ENCODE measurements around the gene ZFYVE28.
"Not testable (repeated sequence)": the region's sequence is repeated elsewhere in the genome, so short reads cannot be mapped to it uniquely, and the experiment has no call there.

Gene ZFYVE28

DNA sequence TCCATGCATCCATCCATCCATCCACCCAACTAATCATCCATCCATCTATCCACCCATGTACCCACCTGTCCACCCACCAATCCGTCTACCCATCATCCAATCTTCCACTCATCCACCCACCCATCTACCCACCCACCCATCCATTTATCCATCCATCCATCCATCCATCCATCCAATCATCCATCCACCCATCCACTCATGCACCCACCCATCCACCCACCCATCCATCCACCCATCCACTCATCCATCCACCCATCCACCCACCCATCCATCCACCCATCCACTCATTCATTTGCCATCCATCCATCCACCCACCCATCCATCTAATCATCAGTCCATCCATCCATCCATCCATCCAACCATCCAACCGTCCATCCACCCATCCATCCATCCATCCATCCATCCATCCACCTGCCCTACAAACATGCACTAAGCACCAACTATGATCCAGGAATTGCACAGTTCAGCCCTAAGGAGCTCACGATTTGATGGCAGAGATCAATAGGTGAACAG is 135.2 kb downstream of the ZFYVE28 start:
- no peak for DNase-seq (ENCODE audit: low spot score)
- H3K4me3 ChIP-seq, result no peak overlapping the region
- TF ChIP-seq, protein P1, sequence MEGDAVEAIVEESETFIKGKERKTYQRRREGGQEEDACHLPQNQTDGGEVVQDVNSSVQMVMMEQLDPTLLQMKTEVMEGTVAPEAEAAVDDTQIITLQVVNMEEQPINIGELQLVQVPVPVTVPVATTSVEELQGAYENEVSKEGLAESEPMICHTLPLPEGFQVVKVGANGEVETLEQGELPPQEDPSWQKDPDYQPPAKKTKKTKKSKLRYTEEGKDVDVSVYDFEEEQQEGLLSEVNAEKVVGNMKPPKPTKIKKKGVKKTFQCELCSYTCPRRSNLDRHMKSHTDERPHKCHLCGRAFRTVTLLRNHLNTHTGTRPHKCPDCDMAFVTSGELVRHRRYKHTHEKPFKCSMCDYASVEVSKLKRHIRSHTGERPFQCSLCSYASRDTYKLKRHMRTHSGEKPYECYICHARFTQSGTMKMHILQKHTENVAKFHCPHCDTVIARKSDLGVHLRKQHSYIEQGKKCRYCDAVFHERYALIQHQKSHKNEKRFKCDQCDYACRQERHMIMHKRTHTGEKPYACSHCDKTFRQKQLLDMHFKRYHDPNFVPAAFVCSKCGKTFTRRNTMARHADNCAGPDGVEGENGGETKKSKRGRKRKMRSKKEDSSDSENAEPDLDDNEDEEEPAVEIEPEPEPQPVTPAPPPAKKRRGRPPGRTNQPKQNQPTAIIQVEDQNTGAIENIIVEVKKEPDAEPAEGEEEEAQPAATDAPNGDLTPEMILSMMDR (IDR thresholded peaks at IDR 0.05), result no peak
- H3K27ac ChIP-seq, result no peak overlapping the region

DNA sequence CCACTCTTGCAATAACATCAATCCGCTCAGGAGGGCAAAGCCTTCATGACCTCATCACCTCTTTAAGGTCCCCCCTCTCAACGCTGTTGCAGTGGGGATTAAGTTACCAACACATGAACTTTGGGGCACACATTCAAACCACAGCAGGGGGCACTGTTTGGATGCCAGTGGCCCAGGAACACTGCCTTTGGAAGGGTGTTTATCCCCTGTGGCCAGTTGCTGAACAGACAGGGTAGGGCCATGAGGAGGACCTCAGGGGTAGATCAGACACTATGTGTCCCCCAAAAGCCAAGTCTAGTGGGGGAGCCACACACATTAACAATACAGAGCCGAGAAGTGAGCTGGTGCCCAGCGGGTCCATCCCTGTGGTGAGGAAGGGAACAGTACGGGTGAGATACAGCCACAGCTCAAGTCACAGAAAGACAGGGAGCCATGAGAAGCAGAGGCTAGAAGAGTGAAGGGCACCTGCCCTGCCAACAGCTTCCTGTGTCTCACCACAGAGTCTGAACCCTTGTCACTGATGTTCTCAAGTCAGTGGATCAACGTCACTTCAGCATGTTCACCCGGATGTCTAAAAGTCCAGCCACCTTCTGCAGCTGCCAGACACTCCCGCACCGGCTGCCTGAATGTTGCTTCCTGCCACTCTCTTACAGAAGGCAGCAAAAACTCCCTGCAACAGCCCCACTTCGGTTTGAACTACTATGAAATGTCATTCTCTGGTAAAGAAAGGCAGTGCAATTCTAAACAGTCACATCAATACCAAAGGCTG is 136.7 kb downstream of the ZFYVE28 start:
- DNase-seq (ENCODE audit: low spot score), result no peak
- TF ChIP-seq, protein P1 (IDR thresholded peaks at IDR 0.05), result no peak
- Histone ChIP-seq H3K4me3 (no peak overlapping the region), H3K27ac (peak overlapping the region in 1 of 2 donors; percentile 32)

DNA sequence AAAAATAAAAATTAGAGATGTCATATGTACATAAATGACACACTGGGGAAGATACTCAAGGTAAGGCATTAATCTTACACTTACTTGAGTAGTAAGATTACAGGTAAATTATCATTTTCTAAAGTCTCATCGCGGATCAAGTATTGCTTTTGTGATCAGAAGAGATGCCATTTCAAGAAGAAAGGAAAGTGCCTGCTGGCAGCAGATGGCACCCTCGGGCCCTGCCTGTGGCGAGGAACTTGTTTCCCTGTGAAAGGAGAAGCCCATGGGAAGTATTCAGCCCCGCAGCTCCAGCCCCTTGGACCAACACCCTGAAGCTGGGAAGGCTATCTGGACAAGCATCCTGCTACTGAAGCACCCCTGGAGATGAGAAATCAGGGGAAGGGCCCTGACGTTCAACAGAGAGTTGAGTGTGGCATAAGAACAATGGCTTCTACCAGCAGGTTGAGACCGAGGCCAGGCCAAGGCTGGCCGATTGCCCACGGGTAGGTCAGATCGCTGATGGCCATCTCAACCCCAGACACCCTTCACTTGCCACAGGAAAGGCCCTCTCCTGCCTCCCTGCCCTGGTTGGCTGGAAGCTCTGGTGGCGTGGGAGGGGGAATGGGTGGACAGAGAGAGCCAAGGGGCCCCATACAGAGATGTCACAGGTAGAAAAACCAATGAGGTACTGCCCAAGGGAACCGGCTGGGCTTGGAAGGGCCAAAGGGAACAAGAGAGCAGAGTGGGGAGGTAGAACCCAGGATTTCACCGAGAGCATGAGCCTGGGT is 137.7 kb downstream of the ZFYVE28 start:
- DNase-seq (ENCODE audit: low spot score), result no peak
- Histone ChIP-seq H3K27ac (no peak overlapping the region), H3K4me3 (no peak overlapping the region)
- TF ChIP-seq, protein P1 (IDR thresholded peaks at IDR 0.05), result no peak

GRCh38 chr4:2277956-2278355 is 140.5 kb downstream of the ZFYVE28 start:
- TF ChIP-seq, protein P1 (IDR thresholded peaks at IDR 0.05), result no peak
- Histone ChIP-seq H3K4me3 (no peak overlapping the region), H3K27ac (no peak overlapping the region)
- DNase-seq (ENCODE audit: low spot score), result no peak

DNA sequence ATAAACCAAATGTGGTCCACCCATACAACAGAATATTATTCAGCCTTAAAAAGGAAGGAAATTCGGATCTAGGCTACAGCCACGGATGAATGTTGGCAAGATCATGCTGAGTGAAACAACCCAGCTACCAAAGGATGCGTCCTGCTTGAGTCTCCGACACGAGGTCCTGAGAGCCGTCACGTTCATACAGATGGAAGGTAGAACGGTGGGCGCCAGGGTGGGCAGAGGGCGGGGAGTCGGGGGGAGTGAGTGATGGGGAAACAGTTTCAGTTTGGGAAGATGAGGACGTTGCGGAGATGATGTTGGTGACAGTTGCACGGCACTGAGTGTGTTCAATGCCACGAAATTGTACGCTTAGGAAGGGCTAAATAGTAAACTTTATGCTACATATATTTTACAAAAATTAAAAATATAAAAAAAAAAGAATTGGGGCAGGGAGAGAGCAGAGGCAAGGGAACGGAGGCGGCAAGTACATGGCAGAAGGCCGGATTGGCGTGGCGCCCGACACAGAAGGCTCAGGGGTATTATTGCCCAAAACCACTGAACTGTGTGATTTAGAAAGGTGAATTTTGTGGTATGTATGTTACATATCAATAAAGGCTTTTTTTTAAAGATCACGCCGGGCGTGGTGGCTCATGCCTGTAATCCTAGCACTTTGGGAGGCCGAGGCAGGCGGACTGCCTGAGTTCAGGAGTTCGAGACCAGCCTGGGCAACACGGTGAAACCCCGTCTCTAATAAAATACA is 141.7 kb downstream of the ZFYVE28 start:
- H3K4me3 ChIP-seq, result no peak overlapping the region
- TF ChIP-seq, protein P1 (IDR thresholded peaks at IDR 0.05), result no peak
- no peak overlapping the region for H3K27ac ChIP-seq
- DNase-seq (ENCODE audit: low spot score), result no peak

- no peak overlapping the region for H3K27ac ChIP-seq
- H3K4me3 ChIP-seq, result no peak overlapping the region
- TF ChIP-seq, protein P1 (IDR thresholded peaks at IDR 0.05), result no peak
- no peak for DNase-seq (ENCODE audit: low spot score)
Measured at GRCh38 chr4:2275546-2276251, 142.7 kb downstream of the ZFYVE28 start.

- DNase-seq (ENCODE audit: low spot score); H3K27ac ChIP-seq; H3K4me3 ChIP-seq: not testable (repeated sequence)
Measured at GRCh38 chr4:2275044-2275397, 143.4 kb downstream of the ZFYVE28 start.

Measured in coronary artery (tissue), 2 donors.